Measurements from ENCODE around the gene CALD1. TPM values are rescaled to one million over a fixed set of nuclear protein-coding genes. Genes with fewer than 3 reads are reported as not detected.

Gene CALD1
- total and polyA plus RNA-seq, 2 experiments from 2014 or later: 132 to 842 TPM

GRCh38 chr7:134828361-134828760 is 48.9 kb downstream of the CALD1 start:
- DNase-seq (ENCODE audit: low spot score) (no peak), ATAC-seq (no peak)
- no peaks in the 10 kb centered on the region; the same call in 1 of the 2 replicates for H4K20me1 ChIP-seq (replicated peaks; ENCODE audit: insufficient read depth)
- H3K36me3 ChIP-seq (ENCODE audit: insufficient read depth): no peaks in the 10 kb centered on the region
- no peak for TF ChIP-seq EZH2phosphoT487 (IDR thresholded peaks at IDR 0.05; ENCODE audit: unreplicated experiment)
- TF ChIP-seq, protein P1, sequence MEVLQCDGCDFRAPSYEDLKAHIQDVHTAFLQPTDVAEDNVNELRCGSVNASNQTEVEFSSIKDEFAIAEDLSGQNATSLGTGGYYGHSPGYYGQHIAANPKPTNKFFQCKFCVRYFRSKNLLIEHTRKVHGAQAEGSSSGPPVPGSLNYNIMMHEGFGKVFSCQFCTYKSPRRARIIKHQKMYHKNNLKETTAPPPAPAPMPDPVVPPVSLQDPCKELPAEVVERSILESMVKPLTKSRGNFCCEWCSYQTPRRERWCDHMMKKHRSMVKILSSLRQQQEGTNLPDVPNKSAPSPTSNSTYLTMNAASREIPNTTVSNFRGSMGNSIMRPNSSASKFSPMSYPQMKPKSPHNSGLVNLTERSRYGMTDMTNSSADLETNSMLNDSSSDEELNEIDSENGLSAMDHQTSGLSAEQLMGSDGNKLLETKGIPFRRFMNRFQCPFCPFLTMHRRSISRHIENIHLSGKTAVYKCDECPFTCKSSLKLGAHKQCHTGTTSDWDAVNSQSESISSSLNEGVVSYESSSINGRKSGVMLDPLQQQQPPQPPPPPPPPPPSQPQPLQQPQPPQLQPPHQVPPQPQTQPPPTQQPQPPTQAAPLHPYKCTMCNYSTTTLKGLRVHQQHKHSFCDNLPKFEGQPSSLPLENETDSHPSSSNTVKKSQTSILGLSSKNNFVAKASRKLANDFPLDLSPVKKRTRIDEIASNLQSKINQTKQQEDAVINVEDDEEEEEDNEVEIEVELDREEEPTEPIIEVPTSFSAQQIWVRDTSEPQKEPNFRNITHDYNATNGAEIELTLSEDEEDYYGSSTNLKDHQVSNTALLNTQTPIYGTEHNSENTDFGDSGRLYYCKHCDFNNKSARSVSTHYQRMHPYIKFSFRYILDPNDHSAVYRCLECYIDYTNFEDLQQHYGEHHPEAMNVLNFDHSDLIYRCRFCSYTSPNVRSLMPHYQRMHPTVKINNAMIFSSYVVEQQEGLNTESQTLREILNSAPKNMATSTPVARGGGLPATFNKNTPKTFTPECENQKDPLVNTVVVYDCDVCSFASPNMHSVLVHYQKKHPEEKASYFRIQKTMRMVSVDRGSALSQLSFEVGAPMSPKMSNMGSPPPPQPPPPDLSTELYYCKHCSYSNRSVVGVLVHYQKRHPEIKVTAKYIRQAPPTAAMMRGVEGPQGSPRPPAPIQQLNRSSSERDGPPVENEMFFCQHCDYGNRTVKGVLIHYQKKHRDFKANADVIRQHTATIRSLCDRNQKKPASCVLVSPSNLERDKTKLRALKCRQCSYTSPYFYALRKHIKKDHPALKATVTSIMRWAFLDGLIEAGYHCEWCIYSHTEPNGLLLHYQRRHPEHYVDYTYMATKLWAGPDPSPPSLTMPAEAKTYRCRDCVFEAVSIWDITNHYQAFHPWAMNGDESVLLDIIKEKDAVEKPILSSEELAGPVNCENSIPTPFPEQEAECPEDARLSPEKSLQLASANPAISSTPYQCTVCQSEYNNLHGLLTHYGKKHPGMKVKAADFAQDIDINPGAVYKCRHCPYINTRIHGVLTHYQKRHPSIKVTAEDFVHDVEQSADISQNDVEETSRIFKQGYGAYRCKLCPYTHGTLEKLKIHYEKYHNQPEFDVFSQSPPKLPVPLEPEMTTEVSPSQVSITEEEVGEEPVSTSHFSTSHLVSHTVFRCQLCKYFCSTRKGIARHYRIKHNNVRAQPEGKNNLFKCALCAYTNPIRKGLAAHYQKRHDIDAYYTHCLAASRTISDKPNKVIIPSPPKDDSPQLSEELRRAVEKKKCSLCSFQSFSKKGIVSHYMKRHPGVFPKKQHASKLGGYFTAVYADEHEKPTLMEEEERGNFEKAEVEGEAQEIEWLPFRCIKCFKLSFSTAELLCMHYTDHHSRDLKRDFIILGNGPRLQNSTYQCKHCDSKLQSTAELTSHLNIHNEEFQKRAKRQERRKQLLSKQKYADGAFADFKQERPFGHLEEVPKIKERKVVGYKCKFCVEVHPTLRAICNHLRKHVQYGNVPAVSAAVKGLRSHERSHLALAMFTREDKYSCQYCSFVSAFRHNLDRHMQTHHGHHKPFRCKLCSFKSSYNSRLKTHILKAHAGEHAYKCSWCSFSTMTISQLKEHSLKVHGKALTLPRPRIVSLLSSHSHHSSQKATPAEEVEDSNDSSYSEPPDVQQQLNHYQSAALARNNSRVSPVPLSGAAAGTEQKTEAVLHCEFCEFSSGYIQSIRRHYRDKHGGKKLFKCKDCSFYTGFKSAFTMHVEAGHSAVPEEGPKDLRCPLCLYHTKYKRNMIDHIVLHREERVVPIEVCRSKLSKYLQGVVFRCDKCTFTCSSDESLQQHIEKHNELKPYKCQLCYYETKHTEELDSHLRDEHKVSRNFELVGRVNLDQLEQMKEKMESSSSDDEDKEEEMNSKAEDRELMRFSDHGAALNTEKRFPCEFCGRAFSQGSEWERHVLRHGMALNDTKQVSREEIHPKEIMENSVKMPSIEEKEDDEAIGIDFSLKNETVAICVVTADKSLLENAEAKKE (CRISPR knock-in tag; IDR thresholded peaks at IDR 0.05): no peak
- H2AFZ ChIP-seq: no peak overlapping the region
- 0 out of 2 replicates have a peak, but pooled peaks cover 2% of the 10 kb centered on the region for H3K4me1 ChIP-seq (ENCODE audit: insufficient read depth)
- no peaks in the 10 kb centered on the region for H3F3A ChIP-seq (replicated peaks; ENCODE audit: low read depth)
- H3K79me2 ChIP-seq (replicated peaks; ENCODE audit: insufficient read depth): peaks cover 42% of the 10 kb centered on the region
- no peak overlapping the region for H3K27ac ChIP-seq (ENCODE audit: low read depth)
- H3K4me2 ChIP-seq: no peak overlapping the region
- Mint-ChIP-seq H3K4me3 (no peak overlapping the region), H3K27ac (no peak overlapping the region), H3K4me1 (peaks cover under 1% of the 10 kb centered on the region; the same call in 2 of the 3 replicates), H3K27me3 (ENCODE audit: insufficient read depth, low read depth, poor library complexity) (no peaks in the 10 kb centered on the region), H3K36me3 (ENCODE audit: low read depth) (no peaks in the 10 kb centered on the region), H3K9me3 (no peaks in the 10 kb centered on the region)
- no peaks in the 10 kb centered on the region for H3K9me2 ChIP-seq (ENCODE audit: insufficient read depth)
- H3K4me3 ChIP-seq: no peak overlapping the region
- no peaks in the 10 kb centered on the region for H3K27me3 ChIP-seq (ENCODE audit: insufficient read depth)

- H3K27ac ChIP-seq (ENCODE audit: low read depth): no peak overlapping the region
- no peaks in the 10 kb centered on the region for H3K27me3 ChIP-seq (ENCODE audit: insufficient read depth)
- H3K27me3 Mint-ChIP-seq (ENCODE audit: insufficient read depth, low read depth, poor library complexity): no peaks in the 10 kb centered on the region
- H3K27ac Mint-ChIP-seq: peak overlapping the region; percentile 45; the same call in 1 of the 2 replicates
- H3K79me2 ChIP-seq (replicated peaks; ENCODE audit: insufficient read depth): peaks cover 51% of the 10 kb centered on the region
- H3K9me3 Mint-ChIP-seq: no peaks in the 10 kb centered on the region
- H3K36me3 ChIP-seq (ENCODE audit: insufficient read depth): no peaks in the 10 kb centered on the region
- no peaks in the 10 kb centered on the region for H3K4me1 ChIP-seq (ENCODE audit: insufficient read depth)
- no peaks in the 10 kb centered on the region for H3K4me1 Mint-ChIP-seq
- no peak for ATAC-seq
- no peak overlapping the region for H3K4me2 ChIP-seq
- H3K4me3 Mint-ChIP-seq: no peak overlapping the region
- H3K4me3 ChIP-seq: no peak overlapping the region
- TF ChIP-seq, protein P2, sequence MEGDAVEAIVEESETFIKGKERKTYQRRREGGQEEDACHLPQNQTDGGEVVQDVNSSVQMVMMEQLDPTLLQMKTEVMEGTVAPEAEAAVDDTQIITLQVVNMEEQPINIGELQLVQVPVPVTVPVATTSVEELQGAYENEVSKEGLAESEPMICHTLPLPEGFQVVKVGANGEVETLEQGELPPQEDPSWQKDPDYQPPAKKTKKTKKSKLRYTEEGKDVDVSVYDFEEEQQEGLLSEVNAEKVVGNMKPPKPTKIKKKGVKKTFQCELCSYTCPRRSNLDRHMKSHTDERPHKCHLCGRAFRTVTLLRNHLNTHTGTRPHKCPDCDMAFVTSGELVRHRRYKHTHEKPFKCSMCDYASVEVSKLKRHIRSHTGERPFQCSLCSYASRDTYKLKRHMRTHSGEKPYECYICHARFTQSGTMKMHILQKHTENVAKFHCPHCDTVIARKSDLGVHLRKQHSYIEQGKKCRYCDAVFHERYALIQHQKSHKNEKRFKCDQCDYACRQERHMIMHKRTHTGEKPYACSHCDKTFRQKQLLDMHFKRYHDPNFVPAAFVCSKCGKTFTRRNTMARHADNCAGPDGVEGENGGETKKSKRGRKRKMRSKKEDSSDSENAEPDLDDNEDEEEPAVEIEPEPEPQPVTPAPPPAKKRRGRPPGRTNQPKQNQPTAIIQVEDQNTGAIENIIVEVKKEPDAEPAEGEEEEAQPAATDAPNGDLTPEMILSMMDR (conservative IDR thresholded peaks at IDR 0.05; ENCODE audit: low read depth in 2 of 2): no peak
- TF ChIP-seq ETS1 (IDR thresholded peaks at IDR 0.05) (no peak), ZNF331 (CRISPR knock-in tag; IDR thresholded peaks at IDR 0.05; ENCODE audit: low read depth) (no peak)
- no peaks in the 10 kb centered on the region for H3F3A ChIP-seq (replicated peaks; ENCODE audit: low read depth)
- H3K9me2 ChIP-seq (ENCODE audit: insufficient read depth): no peaks in the 10 kb centered on the region
- no peak for DNase-seq (ENCODE audit: low spot score)
- H2AFZ ChIP-seq: no peak overlapping the region
- no peaks in the 10 kb centered on the region for H3K36me3 Mint-ChIP-seq (ENCODE audit: low read depth)
- H4K20me1 ChIP-seq (replicated peaks; ENCODE audit: insufficient read depth): no peaks in the 10 kb centered on the region; the same call in 1 of the 2 replicates
These were observed 50.0 kb downstream of the CALD1 start for GRCh38 chr7:134829380-134829986.

All from GM23338 (cell line).